Right kidney (tissue), 1 donor: Measurements from ENCODE around the gene MTMR10.

ENCODE experiments used
- DNase-seq: peaks from one replicate; pipeline ENCODE4 v3.0.0-alpha.2; 2016

The MTMR10 gene

DNA sequence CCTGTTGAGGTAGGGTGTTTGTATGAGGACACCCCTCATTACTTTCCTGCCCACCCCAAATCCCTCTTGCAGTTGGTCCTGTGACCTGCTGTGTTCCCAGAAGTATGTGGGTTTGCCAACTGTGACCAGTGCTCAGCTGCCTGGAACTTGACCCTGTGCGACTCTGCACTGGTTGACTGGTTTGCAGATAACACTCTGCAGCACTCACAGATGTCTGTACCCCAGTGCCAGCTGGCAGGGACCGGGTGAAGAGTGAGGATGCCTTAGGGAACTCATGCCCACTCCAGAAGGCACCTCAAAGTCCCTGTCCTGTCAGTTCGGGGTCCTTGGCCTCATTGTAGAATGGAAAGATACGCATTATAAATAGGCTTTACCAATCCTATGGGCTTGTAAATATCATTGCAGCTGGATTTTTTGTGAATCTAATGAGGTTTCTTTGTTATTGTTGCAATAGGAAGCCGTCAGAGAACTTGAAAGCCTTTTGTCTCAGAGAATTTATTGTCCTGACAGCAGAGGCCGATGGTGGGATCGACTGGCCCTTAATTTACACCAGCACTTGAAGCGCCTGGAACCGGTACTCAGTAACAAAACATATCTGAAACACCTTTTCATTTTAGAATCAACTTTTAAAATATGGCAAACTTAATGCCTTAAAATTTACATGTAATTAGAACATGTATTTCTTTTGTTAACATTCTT lies 69.5 kb downstream of the MTMR10 start:
- DNase-seq = peak; percentile 36

DNA sequence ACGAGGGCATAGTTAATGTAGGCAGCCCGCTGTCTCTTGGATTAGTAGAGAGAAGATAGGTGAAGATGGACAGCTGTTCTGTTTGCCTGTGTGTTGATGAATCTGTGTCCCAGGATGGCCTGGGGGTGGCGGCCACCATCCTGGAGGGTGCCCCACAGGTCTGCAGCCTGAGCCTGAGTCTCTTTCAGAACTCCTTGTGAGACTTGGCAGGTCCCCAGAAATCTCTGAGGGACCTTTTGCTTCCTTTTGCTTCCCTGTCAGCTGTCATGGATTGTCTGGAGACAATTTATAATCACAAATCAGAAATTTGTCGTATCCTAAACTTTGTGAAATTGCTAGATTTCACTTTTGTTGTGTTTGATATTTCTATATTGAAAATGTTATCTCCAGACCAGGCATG lies 70.3 kb downstream of the MTMR10 start:
- no peak for DNase-seq

DNA sequence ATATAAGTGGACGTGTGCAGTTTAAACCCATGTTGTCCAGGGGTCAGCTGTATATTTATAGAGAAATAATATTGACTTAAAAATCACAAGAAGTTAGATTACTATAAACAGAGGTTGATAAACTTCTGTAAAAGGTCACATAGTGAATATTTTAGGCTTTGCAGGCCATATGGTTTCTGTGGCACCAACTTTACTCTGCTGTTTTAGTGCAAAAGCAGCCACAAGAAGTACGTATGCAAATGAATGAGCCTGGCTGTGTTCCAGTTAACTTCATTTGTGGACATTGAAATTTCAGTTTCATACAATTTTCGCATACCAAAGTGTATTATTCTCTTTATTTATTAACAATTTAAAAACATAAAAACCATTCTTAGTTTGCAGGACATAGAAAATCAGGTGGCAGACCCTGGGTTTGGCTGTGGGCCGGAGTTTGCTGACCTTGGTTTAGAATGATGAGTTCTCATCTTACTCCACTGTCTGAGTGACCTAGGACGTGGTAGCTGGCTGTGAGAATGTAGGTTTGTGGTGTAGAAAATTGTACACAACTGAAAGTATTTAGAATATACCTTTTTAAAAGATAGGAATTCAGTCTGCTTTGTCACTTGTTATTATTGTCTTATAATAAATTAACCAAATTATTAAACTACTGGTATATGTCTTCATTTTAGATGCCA lies 71.4 kb downstream of the MTMR10 start:
- DNase-seq = no peak

DNA sequence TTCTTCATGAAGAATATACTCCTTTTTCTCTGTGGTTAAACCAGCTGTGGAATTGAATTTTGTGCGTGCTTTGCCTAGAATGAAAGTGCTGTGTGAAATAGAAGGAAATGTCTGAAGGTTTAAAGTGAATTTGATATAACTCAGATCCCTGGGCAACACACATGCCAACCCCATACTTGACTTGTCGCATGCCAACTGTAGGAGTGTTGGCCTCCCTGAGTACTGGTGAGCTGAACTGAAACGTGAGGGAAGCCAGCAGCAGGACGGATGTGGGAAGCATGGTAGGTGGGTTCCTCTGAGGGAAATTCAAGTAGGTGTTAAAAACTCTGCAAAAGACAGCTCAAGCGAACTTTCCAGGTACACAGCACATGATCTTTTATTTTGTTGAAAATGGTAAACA lies 73.1 kb downstream of the MTMR10 start:
- no peak for DNase-seq

DNA sequence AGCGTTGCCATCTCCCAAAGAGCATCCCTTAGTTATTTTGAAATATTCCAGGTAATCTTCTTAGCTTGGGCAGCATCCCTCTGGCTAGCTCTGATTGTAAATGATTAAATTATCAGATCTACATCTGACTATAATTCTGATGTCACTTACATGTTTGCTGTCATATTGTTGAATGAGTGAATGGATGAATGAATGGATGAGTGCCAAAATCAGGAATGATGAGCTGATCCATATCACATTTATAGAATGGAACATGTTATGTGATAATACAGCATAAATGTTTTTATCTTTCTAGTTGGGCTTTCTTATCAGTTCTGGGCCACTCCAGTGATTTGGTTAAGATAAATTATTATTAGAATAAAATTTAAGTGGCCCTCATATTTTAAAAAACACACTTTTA lies 73.8 kb downstream of the MTMR10 start:
- DNase-seq = no peak

DNA sequence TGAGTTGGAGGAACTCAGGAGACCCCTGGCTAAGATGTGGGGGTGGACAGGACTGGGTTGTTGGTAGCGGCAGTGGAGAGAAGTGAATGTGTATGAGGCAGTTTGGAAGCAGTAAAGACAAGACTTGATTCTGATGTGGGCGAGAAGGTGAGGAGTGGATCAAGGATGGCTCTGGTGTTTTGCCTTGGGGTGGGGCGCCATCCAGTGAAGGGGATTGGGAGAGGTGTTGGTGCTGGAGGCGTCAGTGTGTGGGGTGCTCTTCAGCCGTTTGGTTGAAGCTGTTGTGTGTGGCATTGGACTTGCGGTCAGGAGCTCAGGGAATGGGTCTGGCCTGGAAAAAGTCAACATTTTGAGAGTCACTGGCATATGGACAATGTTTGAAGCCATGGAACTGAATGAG lies 74.4 kb downstream of the MTMR10 start:
- DNase-seq = no peak

DNA sequence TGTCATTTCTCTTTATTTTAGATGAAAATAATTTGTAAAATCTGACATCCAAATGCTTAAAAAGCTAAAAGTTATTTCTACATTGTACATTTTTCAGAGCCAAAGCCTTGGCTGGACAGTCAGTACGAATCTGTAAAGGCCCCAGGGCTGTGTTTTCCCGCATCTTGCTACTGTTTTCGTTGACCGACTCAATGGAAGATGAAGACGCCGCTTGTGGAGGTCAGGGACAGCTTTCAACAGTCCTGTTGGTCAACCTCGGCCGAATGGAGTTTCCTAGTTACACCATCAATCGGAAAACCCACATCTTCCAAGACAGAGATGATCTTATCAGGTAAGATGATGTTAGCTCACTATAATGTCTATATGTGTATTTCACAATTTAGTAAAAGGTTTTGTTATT lies 77.7 kb downstream of the MTMR10 start:
- no peak for DNase-seq

DNA sequence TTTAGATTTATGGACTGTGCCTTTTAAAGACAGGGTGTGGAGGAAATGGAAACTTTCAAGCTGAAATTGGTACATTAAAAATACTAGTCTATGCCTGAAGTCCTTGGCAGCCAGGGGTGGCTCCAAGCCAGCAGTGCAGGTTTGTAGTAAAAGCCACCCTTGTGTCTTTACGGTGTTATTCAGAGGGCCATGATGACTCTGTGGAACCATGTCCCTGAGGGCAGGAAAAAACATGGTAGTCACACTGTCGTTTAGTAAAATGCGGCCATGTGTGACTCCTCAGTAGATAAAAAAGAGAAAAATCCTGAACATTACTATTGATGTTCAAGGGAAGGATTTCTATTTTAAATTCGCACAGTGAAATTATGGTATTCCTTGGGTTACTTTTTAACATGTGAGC lies 85.1 kb downstream of the MTMR10 start:
- DNase-seq = no peak

DNA sequence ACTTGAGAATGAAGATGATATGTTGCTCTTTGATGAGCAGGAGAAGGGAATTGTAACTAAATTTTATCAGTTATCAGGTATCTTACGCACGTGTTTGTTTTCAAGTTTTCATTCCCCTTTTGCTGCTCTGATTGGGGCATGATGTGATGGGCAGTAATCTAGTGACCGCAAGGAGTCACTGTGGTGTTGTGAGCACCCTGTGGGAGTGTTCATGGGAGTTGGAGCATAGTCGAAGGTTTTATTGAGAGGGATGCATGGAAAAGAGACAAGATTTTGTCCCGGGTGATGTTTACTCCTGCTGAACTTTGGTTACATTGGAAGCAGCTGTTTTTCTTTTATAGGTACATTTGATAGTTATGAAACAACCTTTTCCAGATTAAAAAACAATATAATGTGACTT lies 85.6 kb downstream of the MTMR10 start:
- no peak for DNase-seq

DNA sequence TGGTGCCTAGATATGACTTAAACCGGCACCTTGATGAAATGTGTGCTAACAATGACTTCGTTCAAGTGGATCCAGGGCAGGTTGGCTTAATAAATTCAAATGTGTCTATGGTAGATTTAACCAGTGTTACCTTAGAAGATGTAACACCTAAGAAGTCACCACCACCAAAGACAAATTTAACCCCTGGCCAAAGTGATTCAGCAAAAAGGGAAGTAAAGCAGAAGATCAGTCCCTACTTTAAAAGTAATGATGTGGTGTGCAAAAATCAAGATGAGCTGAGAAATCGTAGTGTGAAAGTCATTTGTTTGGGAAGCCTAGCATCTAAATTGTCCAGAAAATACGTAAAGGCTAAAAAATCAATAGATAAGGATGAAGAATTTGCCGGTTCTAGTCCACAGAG lies 86.6 kb downstream of the MTMR10 start:
- DNase-seq = no peak

DNA sequence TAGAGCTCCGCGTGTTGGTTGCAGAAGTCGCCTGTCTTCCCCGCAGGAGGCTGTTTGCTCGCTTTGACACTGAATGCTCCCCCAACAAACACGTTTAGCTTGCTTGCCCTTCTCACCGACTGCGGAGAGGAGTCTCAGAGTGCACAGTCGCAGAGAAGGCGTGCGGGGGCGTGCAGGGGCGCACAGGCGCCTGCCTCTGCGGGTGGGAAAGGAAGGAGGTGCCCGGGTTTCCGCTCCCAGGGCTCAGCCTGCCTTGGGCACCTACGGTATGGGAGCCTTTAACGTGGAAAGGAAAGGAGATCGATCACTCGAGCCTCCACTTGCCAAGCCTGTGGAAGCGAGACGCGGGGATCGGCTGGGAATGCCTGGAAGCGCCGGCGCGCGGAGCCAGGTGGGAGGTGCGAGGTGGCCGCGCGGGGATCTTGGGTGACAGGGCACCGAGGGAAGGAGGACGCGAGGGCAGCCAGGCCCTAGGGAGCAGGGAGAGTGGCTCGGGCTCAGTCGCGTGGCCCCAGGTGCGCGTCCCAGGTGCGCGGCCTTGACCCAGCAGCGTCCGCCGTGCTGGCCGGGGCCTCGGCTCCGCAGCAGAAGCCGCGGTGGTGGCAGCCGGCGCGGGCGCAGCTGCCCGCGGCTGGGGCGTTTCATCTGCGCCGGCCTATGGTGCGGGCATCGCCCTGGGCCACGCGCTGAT lies 87.8 kb downstream of the MTMR10 start, which contains the start of gene FAN1:
Gene FAN1, plus strand, starts transcription at position 419 of the 691 bp plus-strand sequence. CDS start 749 bp downstream, outside the sequence.
- peak; percentile 92 for DNase-seq

DNA sequence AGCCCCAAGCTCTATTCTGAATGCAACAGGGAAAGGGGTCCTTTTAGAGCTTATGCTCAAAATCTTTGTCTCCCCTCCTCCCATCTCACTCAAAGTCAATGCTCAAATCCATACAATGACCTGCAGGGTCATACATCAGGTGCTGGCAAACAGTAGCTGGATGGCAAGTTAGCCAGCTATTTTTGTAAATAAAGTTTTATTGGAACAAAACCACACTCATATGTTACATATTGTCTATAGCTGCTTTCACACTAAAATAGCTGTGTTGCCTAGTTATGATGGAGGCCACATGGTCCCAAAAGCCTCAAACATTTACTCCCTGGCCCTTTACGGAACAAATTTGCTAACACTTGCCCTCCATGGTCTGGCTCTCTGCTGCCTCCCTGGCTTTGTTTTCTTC lies 89.5 kb downstream of the MTMR10 start:
- DNase-seq = no peak

DNA sequence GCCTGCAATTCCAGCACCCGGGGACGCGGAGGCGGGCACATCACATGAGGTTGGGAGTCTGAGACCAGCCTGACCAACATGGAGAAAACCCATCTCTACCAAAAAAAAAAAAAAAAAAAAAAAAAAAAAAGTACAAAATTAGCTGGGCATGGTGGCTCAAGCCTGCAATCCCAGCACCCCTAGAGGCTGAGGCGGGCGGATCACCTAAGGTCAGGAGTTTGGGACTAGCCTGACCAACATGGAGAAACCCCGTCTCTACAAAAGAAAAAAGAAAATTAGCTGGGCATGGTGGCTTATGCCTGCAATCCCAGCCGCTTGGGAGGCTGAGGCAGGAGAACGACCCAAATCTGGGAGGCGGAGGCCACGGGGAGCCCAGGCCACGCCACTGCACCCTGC lies 95.2 kb downstream of the MTMR10 start:
- DNase-seq = no peak

DNA sequence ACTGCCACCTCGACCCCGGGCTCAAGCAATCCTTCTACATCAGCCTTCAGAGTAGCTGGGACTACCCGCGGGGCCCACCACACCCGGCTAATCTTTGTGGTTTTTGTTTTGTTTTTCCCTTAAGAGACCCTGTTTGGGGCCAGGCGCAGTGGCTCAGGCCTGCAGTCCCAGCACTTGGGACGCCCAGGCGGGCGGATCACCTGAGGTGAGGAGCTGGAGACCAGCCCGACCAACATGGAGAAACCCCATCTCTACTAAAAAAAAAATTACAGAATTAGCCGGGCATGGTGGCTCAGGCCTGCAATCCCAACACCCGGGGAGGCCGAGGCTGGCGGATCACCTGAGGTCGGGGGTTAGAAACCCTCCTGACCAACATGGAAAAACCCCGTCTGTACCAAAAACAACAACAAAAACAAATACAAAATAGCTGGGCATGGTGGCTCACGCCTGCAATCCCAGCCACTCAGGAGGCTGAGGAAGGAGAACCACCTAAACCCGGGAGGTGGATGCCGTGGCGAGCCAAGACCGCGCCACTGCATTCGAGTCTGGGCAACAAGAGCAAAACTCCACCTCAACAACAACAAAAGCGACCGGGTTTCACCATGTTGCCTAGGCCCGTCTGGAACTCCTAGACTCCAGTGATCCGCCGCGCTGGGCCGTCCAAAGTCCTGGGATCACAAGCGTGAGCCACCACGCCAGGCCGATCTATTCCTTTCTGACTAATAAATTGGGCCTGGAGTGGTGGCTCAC lies 95.8 kb downstream of the MTMR10 start:
- no peak for DNase-seq

DNA sequence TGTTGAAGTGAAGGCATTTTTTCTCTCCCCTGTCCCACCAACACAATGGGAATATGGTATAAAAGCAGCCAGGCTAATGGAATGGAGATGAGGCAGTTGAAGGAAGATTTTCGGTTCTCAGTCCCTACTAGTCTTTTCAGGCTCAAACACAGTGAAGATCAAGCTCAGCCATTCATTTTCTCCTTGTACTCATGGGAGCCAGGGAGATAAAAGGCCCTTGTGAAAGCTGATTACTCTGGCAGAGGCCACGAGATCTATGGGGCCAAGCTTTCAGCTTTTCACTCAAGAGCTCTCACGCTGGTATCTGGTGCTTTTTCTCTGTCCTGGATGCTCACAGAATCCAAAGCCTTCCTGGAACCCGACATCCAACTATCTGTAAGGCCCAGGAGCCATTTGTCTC lies 102.2 kb downstream of the MTMR10 start:
- no peak for DNase-seq
